ENCODE measurements around the gene TIRAP.

DNA sequence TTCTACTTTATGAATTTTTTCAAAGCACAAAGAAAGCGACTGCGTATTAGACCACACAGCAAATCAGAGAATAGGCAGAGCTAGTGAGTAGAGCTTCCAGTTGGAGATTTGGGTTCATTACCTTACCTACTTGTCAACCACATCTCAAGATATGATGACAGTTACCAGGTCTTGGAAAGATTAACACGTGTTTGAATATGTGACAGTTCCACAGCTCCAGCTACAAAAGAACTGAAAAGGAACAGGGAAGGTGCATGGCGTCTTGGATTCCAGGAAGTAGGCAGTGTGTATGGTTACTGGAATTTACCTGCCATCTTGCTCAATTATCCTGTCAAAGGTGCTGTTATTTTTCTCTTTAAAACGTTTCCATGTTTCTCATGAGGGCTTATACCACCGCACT, 5.3 kb downstream of the TIRAP start:
- no peak for TF ChIP-seq POLR2AphosphoS5 (IDR thresholded peaks at IDR 0.05; ENCODE audit: low read depth, low read length)
- TF ChIP-seq, protein P1, sequence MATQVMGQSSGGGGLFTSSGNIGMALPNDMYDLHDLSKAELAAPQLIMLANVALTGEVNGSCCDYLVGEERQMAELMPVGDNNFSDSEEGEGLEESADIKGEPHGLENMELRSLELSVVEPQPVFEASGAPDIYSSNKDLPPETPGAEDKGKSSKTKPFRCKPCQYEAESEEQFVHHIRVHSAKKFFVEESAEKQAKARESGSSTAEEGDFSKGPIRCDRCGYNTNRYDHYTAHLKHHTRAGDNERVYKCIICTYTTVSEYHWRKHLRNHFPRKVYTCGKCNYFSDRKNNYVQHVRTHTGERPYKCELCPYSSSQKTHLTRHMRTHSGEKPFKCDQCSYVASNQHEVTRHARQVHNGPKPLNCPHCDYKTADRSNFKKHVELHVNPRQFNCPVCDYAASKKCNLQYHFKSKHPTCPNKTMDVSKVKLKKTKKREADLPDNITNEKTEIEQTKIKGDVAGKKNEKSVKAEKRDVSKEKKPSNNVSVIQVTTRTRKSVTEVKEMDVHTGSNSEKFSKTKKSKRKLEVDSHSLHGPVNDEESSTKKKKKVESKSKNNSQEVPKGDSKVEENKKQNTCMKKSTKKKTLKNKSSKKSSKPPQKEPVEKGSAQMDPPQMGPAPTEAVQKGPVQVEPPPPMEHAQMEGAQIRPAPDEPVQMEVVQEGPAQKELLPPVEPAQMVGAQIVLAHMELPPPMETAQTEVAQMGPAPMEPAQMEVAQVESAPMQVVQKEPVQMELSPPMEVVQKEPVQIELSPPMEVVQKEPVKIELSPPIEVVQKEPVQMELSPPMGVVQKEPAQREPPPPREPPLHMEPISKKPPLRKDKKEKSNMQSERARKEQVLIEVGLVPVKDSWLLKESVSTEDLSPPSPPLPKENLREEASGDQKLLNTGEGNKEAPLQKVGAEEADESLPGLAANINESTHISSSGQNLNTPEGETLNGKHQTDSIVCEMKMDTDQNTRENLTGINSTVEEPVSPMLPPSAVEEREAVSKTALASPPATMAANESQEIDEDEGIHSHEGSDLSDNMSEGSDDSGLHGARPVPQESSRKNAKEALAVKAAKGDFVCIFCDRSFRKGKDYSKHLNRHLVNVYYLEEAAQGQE (IDR thresholded peaks at IDR 0.05; ENCODE audit: insufficient read depth in 1 of 2, low read depth in 2 of 2, low read length in 2 of 2), result no peak

Data from PFSK-1 (cell line).